Natural killer cell (primary cell): Measurements from ENCODE around the gene TNK1. TPM values are rescaled to one million over a fixed set of nuclear protein-coding genes. Genes with fewer than 3 reads are reported as not detected.

Experiments used
- ATAC-seq, 3 donors: fragments of 150-1000 bp in 2 of 3; fragments of 200-7000 bp in 1 of 3; cut with Tn5 transposase; 1 replicate in 1 of 3; 2 replicates in 2 of 3; pipeline ENCODE4 v1.10.0; 2021; ENCODE audit warnings: mild to moderate bottlenecking in 2 of 3, moderate library complexity in 2 of 3
- DNase-seq, 2 donors: peaks; one replicate each; pipeline versions ENCODE4 v3.0.0 to v3.0.0-alpha.2; 2013 to 2021; ENCODE audit warnings: mixed read lengths in 1 of 2
- H3K27ac ChIP-seq: one replicate; pipeline ENCODE4 v1.5.1; 2013; ENCODE audit warnings: mild to moderate bottlenecking, low read length
- H3K27me3 ChIP-seq: one replicate; pipeline ENCODE4 v1.6.1; 2013; ENCODE audit warnings: low read length; ENCODE audit not compliant: control insufficient read depth, insufficient read depth
- H3K36me3 ChIP-seq: one replicate; pipeline ENCODE4 v1.6.1; 2013; ENCODE audit warnings: low read length; ENCODE audit not compliant: control insufficient read depth, insufficient read depth
- H3K4me1 ChIP-seq: one replicate; pipeline ENCODE4 v1.6.1; 2013; ENCODE audit warnings: low read length; ENCODE audit not compliant: control insufficient read depth, insufficient read depth
- H3K4me3 ChIP-seq: one replicate; pipeline ENCODE4 v1.5.1; 2013; ENCODE audit warnings: low read length
- H3K9me3 ChIP-seq: one replicate; pipeline ENCODE4 v1.6.1; 2013; ENCODE audit warnings: low read length; ENCODE audit not compliant: control insufficient read depth, insufficient read depth
- H3K27ac Mint-ChIP-seq, 2 donors: one replicate each; pipeline ENCODE4 v1.8.0; 2022; ENCODE audit warnings: mild to moderate bottlenecking in 2 of 2, mixed read lengths in 2 of 2, moderate library complexity in 1 of 2
- H3K27me3 Mint-ChIP-seq, 2 donors: one replicate each; pipeline ENCODE4 v1.8.0; 2022; ENCODE audit warnings: low read depth in 2 of 2, mixed read lengths in 2 of 2
- H3K36me3 Mint-ChIP-seq: one replicate; pipeline ENCODE4 v1.8.0; 2022; ENCODE audit warnings: mixed read lengths
- H3K4me1 Mint-ChIP-seq, 2 donors: one replicate each; pipeline ENCODE4 v1.8.0; 2022; ENCODE audit warnings: mixed read lengths in 2 of 2
- H3K4me3 Mint-ChIP-seq: one replicate; pipeline ENCODE4 v1.8.0; 2022; ENCODE audit warnings: mild to moderate bottlenecking, moderate library complexity, mixed read lengths
- H3K9me3 Mint-ChIP-seq, 2 donors: one replicate each; pipeline ENCODE4 v1.8.0; 2022; ENCODE audit warnings: mixed read lengths in 2 of 2
- WGBS: methylation state at CpG from one replicate; pipeline ENCODE4 v1.1.7; 2013; ENCODE audit warnings: missing lambda C conversion rate; ENCODE audit not compliant: insufficient coverage; 5-methylcytosine and 5-hydroxymethylcytosine counted together
- intact Hi-C: fragments of 100-400 bp; cut with micrococcal nuclease; formaldehyde crosslinking; loops from one replicate; pipeline ENCODE4 v1.14.2; 2022
- total RNA-seq, 4 donors: library from RNA; stranded (reverse); fragments of 120-200 nt in 1 of 4; gene quantifications; one replicate each; pipeline versions ENCODE4 v1.2.3 to v1.2.4, GENCODE V29; 2013 to 2022
- TF ChIP-seq, protein P1 (sequence below): fragments of 200-600 bp; IDR thresholded peaks from one replicate; pipeline ENCODE4 v1.8.0; 2022; ENCODE audit warnings: antibody characterized with exemption

TNK1 gene
- total RNA-seq, 3 donors from 2014 or later (not counting 1 experiment from before 2014, with no cell fraction given): 0.18 to 1.7 (median 0.73) TPM

DNA sequence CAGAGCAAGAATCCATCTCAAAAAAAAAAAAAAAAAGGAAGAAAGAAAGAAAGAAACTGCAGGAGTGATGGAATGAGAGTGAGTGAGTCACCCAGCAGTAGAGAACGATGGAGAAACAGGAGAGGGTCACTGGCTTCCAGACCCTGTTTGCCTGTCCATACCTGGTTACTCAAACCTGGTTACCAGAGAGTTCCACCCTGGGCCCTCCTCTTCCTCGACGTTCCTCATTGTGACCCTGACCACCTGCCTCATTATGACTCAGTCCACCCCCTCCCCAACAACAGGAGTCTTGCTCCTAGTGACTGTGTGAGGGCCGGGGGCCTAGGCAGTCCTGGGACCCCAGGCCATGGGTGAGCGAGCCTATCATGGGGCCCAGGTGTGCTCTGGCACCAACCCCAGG is 47.7 kb downstream of the TNK1 start, which contains the start of gene SPEM3:
TSS of gene SPEM3 (plus strand) at position 301 of the 400 bp plus-strand sequence. CDS start at position 347, 46 bp downstream.
- Mint-ChIP-seq H3K36me3 (no peaks in the 10 kb centered on the region), H3K9me3 (no peaks in the 10 kb centered on the region), H3K4me1 (no peaks in the 10 kb centered on the region), H3K27me3 (no peaks in the 10 kb centered on the region), H3K27ac (no peak within 1 kb of the TSS), H3K4me3 (no peak within 1 kb of the TSS)
- H3K9me3 ChIP-seq: no peaks in the 10 kb centered on the region
- 81% methylated on average over 5 of the region's 5 CpGs for WGBS
- DNase-seq (no peak), ATAC-seq (no peak)
- no peaks in the 10 kb centered on the region for H3K36me3 ChIP-seq
- H3K4me1 ChIP-seq: no peaks in the 10 kb centered on the region
- no peak within 1 kb of the TSS for H3K4me3 ChIP-seq
- TF ChIP-seq, protein P1, sequence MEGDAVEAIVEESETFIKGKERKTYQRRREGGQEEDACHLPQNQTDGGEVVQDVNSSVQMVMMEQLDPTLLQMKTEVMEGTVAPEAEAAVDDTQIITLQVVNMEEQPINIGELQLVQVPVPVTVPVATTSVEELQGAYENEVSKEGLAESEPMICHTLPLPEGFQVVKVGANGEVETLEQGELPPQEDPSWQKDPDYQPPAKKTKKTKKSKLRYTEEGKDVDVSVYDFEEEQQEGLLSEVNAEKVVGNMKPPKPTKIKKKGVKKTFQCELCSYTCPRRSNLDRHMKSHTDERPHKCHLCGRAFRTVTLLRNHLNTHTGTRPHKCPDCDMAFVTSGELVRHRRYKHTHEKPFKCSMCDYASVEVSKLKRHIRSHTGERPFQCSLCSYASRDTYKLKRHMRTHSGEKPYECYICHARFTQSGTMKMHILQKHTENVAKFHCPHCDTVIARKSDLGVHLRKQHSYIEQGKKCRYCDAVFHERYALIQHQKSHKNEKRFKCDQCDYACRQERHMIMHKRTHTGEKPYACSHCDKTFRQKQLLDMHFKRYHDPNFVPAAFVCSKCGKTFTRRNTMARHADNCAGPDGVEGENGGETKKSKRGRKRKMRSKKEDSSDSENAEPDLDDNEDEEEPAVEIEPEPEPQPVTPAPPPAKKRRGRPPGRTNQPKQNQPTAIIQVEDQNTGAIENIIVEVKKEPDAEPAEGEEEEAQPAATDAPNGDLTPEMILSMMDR: no peak
- H3K27me3 ChIP-seq: no peaks in the 10 kb centered on the region
- intact Hi-C loops: no loop called here
- no peak within 1 kb of the TSS for H3K27ac ChIP-seq

- Mint-ChIP-seq H3K9me3 (no peaks in the 10 kb centered on the region), H3K27ac (no peak overlapping the region), H3K4me3 (no peak overlapping the region), H3K4me1 (no peaks in the 10 kb centered on the region), H3K36me3 (no peaks in the 10 kb centered on the region), H3K27me3 (no peaks in the 10 kb centered on the region)
- TF ChIP-seq, protein P1: no peak
- WGBS: 93% methylated on average over 10 of the region's 10 CpGs
- Histone ChIP-seq H3K36me3 (no peaks in the 10 kb centered on the region), H3K27me3 (no peaks in the 10 kb centered on the region), H3K27ac (no peak overlapping the region), H3K4me3 (no peak overlapping the region), H3K9me3 (no peaks in the 10 kb centered on the region), H3K4me1 (peaks cover 2% of the 10 kb centered on the region)
- DNase-seq (no peak), ATAC-seq (no peak)
- intact Hi-C loops: no loop called here
Observed at GRCh38 chr17:7429722-7430121, 48.8 kb downstream of the TNK1 start.

DNA sequence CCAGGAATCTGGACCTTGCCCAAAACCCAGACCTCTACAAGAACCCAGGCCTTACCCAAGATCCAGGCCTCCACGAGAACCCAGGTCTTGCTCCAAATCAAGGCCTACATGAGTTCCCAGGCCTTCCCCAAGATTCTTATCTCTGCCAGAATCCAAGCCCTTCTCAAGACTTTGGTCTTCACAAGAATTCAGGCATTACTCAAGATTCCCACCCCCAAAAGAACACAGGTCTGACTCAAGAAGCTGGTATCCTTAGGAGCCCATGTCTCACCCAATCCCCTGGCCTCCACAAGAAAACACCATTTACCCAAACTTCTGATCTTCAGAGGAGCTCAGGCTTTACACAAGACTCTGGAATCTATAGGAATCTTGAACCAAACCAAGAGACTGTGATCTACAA is 50.3 kb downstream of the TNK1 start:
- H3K27ac Mint-ChIP-seq: no peak overlapping the region
- intact Hi-C loops: no loop called here

More for the DNA sequence above, 50.3 kb downstream of the TNK1 start:
- Mint-ChIP-seq H3K4me3 (no peak overlapping the region), H3K27me3 (no peaks in the 10 kb centered on the region), H3K9me3 (no peaks in the 10 kb centered on the region), H3K36me3 (no peaks in the 10 kb centered on the region), H3K4me1 (peaks cover 7 to 12% of the 10 kb centered on the region in 2 donors)
- Histone ChIP-seq H3K27ac (no peak overlapping the region), H3K9me3 (no peaks in the 10 kb centered on the region), H3K4me1 (peaks cover 13% of the 10 kb centered on the region), H3K4me3 (no peak overlapping the region), H3K27me3 (no peaks in the 10 kb centered on the region), H3K36me3 (no peaks in the 10 kb centered on the region)
- DNase-seq (no peak), ATAC-seq (no peak)
- TF ChIP-seq, protein P1: no peak
- WGBS: 83% methylated on average over 1 of the region's 1 CpG
